HepG2 (cell line): ENCODE measurements around the gene TRIM15. TPM values are rescaled to one million over a fixed set of nuclear protein-coding genes. Genes with fewer than 3 reads are reported as not detected.
A peak's percentile ranks its signal among the peaks of the same experiment; 100 is the strongest.

Experiments
- ARNTL ChIP-seq: sonication (generic); formaldehyde crosslinking; IDR thresholded peaks from 2 replicates; pipeline ENCODE4 v1.4.0; 2020; ENCODE audit warnings: mild to moderate bottlenecking, missing genetic modification reagents
- FOXP1 ChIP-seq, 2 experiments: fragments of 450-650 bp in 1 of 2; IDR thresholded peaks; 2 replicates each; pipeline ENCODE4 v1.6.1; 2017 to 2018; ENCODE audit warnings: antibody characterized with exemption in 1 of 2
- GATA4 ChIP-seq: sonication (generic); IDR thresholded peaks from 2 replicates; pipeline ENCODE4 v1.6.1; 2016; ENCODE audit warnings: antibody characterized with exemption, low read depth, borderline replicate concordance
- GLMP ChIP-seq: sonication (generic); formaldehyde crosslinking; IDR thresholded peaks from 2 replicates; pipeline ENCODE4 v1.9.0; 2021; ENCODE audit warnings: missing genetic modification reagents, mild to moderate bottlenecking, borderline replicate concordance
- HNF1B ChIP-seq: sonication (generic); formaldehyde crosslinking; IDR thresholded peaks from 2 replicates; pipeline ENCODE4 v1.5.1; 2020; ENCODE audit warnings: mild to moderate bottlenecking, moderate library complexity, missing genetic modification reagents
- IRF1 ChIP-seq: sonication (generic); formaldehyde crosslinking; IDR thresholded peaks from 2 replicates; pipeline ENCODE4 v1.4.0; 2020; ENCODE audit warnings: low read depth, mild to moderate bottlenecking, missing genetic modification reagents
- MEF2D ChIP-seq: sonication (generic); formaldehyde crosslinking; IDR thresholded peaks from 2 replicates; pipeline ENCODE4 v1.5.1; 2020; ENCODE audit warnings: mild to moderate bottlenecking, missing genetic modification reagents
- MXD3 ChIP-seq: IDR thresholded peaks from 2 replicates; pipeline ENCODE4 v1.6.1; 2016; ENCODE audit warnings: mild to moderate bottlenecking, missing biosample characterization, missing genetic modification reagents
- NFRKB ChIP-seq: fragments of 450-650 bp; IDR thresholded peaks from 2 replicates; pipeline ENCODE4 v1.6.1; 2017
- NONO ChIP-seq, 2 experiments: fragments of 450-650 bp in 1 of 2; sonication (generic) in 1 of 2; formaldehyde crosslinking in 1 of 2; IDR thresholded peaks in 1 of 2; conservative IDR thresholded peaks in 1 of 2; 2 replicates each; pipeline versions ENCODE4 v1.6.1 to v1.8.0; 2017 to 2022; ENCODE audit warnings: mild to moderate bottlenecking in 1 of 2, missing genetic modification reagents in 1 of 2, moderate library complexity in 1 of 2
- NR2F2 ChIP-seq: IDR thresholded peaks from 2 replicates; pipeline ENCODE4 v1.6.1; 2012; ENCODE audit warnings: low read depth, inconsistent platforms, borderline replicate concordance
- NRL ChIP-seq: sonication (generic); formaldehyde crosslinking; IDR thresholded peaks from 2 replicates; pipeline ENCODE4 v1.5.0; 2020; ENCODE audit warnings: missing genetic modification reagents, mild to moderate bottlenecking, moderate library complexity, borderline replicate concordance
- ZBED4 ChIP-seq: sonication (generic); formaldehyde crosslinking; IDR thresholded peaks from 2 replicates; pipeline ENCODE4 v1.4.0; 2020; ENCODE audit warnings: missing genetic modification reagents, borderline replicate concordance
- ZNF570 ChIP-seq: sonication (generic); formaldehyde crosslinking; IDR thresholded peaks from 2 replicates; pipeline ENCODE4 v1.4.0; 2020; ENCODE audit warnings: mild to moderate bottlenecking, missing genetic modification reagents, borderline replicate concordance
- ZNF574 ChIP-seq: sonication (generic); formaldehyde crosslinking; IDR thresholded peaks from 2 replicates; pipeline ENCODE4 v1.4.0; 2020; ENCODE audit warnings: missing genetic modification reagents
- ZNF616 ChIP-seq: sonication (generic); formaldehyde crosslinking; IDR thresholded peaks from 2 replicates; pipeline ENCODE4 v1.5.0; 2020; ENCODE audit warnings: low read depth, mild to moderate bottlenecking, missing genetic modification reagents
- polyA plus RNA-seq, 8 experiments: library from polyadenylated mRNA; depleted of rRNA in 3 of 8; stranded (reverse) in 7 of 8; unstranded in 1 of 8; fragments of >200 nt; fragmentation: Illumina TruSeq in 4 of 8; extraction: Trizol in 4 of 8; gene quantifications; 2 replicates each; pipeline versions ENCODE4 v1.2.1 to v1.2.3, GENCODE V29; 2011 to 2016; ENCODE audit warnings: low read depth in 4 of 8, missing spikeins in 1 of 8, mixed read lengths in 1 of 8; ENCODE audit not compliant: insufficient read depth in 1 of 8
- total RNA-seq, 5 experiments: library from RNA; depleted of rRNA; stranded (reverse); fragments of >200 nt; fragmentation: Illumina TruSeq; extraction: Trizol; gene quantifications; 2 replicates each; pipeline ENCODE4 v1.2.3, GENCODE V29; 2016; ENCODE audit warnings: low read depth in 1 of 5

TRIM15 gene
- total and polyA plus RNA-seq, 2 of the 13 experiments (the other 11 are each of a cell fraction or from before 2014, with no cell fraction given) = 35.1 to 38.2 TPM

- peak; percentile 17; the same call in 1 of the 2 replicates for TF ChIP-seq GATA4
- TF ChIP-seq MXD3 (CRISPR knock-in tag) = peak; percentile 69; the same call in 1 of the 2 replicates
- peak; percentile 88 for TF ChIP-seq ARNTL (CRISPR knock-in tag)
- 0 out of 2 replicates have a peak, but pooled peaks have one; percentile 25 for TF ChIP-seq ZNF570 (CRISPR knock-in tag)
- TF ChIP-seq FOXP1 (IDR thresholded peaks at IDR 0.05) = no peak
- peak; percentile 71; the same call in 1 of the 2 replicates for TF ChIP-seq FOXP1 (CRISPR knock-in tag; IDR thresholded peaks at IDR 0.05)
- TF ChIP-seq GLMP (CRISPR knock-in tag) = no peak
- TF ChIP-seq ZNF574 (CRISPR knock-in tag) = peak; percentile 81
- no peak for TF ChIP-seq NFRKB
- TF ChIP-seq HNF1B (CRISPR knock-in tag) = no peak; the same call in none of the 2 replicates
- TF ChIP-seq ZBED4 = 0 out of 2 replicates have a peak, but pooled peaks have one; percentile 46
- TF ChIP-seq NONO (IDR thresholded peaks at IDR 0.05) = no peak
- TF ChIP-seq NONO (CRISPR knock-in tag; conservative IDR thresholded peaks at IDR 0.05) = peak; percentile 92
- TF ChIP-seq MEF2D (CRISPR knock-in tag) = peak; percentile 90
- no peak for TF ChIP-seq NRL (CRISPR knock-in tag)
- TF ChIP-seq NR2F2 = peak; percentile 84
- 0 out of 2 replicates have a peak, but pooled peaks have one; percentile 83 for TF ChIP-seq ZNF616
- TF ChIP-seq IRF1 (CRISPR knock-in tag) = no peak
Measured at GRCh38 chr6:30206799-30207618, 43.7 kb downstream of the TRIM15 start (continued).
